Activated naive CD4-positive, alpha-beta T cell treated with anti-CD3 and anti-CD28 coated beads, Interleukin-2, amount 10 ng/mL, durations not matched to agents 7 days and 5 days (primary cell): ENCODE measurements around the gene GLP1R.

Experiments used
- CTCF ChIA-PET: fragments of 350-600 bp; sonication (Branson Sonifier 250); formaldehyde crosslinking; loops from one replicate; lab custom pipeline; 2021; ENCODE audit warnings: antibody characterized with exemption; lab: Charles Lee
- DNase-seq: peaks from one replicate; pipeline ENCODE4 v3.0.0-alpha.2; 2020
- H3K27ac Mint-ChIP-seq: one replicate; pipeline ENCODE4 v1.8.0; 2021; ENCODE audit warnings: mild to moderate bottlenecking, moderate library complexity, mixed read lengths
- H3K27me3 Mint-ChIP-seq: one replicate; pipeline ENCODE4 v1.8.0; 2021; ENCODE audit warnings: mild to moderate bottlenecking, mixed read lengths
- H3K36me3 Mint-ChIP-seq: one replicate; pipeline ENCODE4 v1.8.0; 2021; ENCODE audit warnings: mixed read lengths
- H3K4me1 Mint-ChIP-seq: one replicate; pipeline ENCODE4 v1.8.0; 2021; ENCODE audit warnings: mixed read lengths
- H3K4me3 Mint-ChIP-seq: one replicate; pipeline ENCODE4 v1.8.0; 2021; ENCODE audit warnings: mild to moderate bottlenecking, moderate library complexity, mixed read lengths
- H3K9me3 Mint-ChIP-seq: one replicate; pipeline ENCODE4 v1.8.0; 2021; ENCODE audit warnings: mixed read lengths

The GLP1R gene

GRCh38 chr6:39061588-39061987 lies 13.0 kb downstream of the GLP1R start:
- Mint-ChIP-seq H3K9me3 (no peaks in the 10 kb centered on the region), H3K27ac (peak overlapping the region; percentile 24), H3K4me1 (no peaks in the 10 kb centered on the region), H3K27me3 (peaks cover 38% of the 10 kb centered on the region), H3K36me3 (no peaks in the 10 kb centered on the region), H3K4me3 (no peak overlapping the region)
- CTCF ChIA-PET, result interaction anchor here (2.0 kb wide), 1 partner anchor 32 kb away, joined by 4 read pairs; no protein-coding TSS in a partner anchor
- DNase-seq, result no peak

DNA sequence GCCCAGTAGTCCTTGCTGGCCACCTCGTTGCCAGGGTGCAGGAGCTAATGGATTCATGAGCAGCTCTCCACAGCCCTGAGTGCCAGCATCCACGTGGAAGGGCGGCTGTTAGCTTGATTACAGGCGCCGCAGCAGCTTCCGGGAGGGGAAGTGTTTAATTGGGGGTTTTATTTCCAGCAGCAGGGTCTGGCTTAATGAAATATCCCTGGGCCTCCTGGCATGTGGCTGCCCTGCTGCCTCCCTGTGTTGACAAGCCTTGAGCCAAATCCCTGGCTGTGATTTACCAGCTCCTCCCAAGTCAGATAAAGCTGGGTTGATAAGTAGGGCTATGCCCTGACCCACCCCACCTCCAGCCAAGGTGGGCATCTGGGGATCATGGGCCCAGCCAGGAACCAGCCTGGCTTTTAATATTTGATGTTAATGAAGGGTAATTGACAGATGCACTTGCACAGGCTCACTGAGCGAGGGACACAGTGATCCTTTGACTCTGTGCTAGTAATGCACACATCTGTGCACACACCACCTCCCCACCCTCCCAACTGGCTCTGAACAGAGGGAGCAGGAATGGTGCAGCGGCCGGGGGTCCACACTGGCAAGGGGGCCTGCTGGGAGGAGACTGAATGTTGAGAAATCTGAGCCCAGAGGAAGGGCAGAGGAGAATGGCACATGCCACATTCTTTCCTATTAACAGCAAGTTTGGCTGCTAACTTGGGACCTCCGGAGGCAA lies 13.6 kb downstream of the GLP1R start:
- Mint-ChIP-seq H3K27ac (no peak overlapping the region), H3K9me3 (no peaks in the 10 kb centered on the region), H3K36me3 (no peaks in the 10 kb centered on the region), H3K4me1 (no peaks in the 10 kb centered on the region), H3K27me3 (peaks cover 39% of the 10 kb centered on the region), H3K4me3 (no peak overlapping the region)
- CTCF ChIA-PET, result interaction anchor here (0.6 to 2.0 kb wide), 2 partner anchors 33 to 74 kb away, joined by 3 to 4 read pairs; no protein-coding TSS in a partner anchor
- DNase-seq, result no peak

GRCh38 chr6:39063526-39063925 lies 14.9 kb downstream of the GLP1R start:
- Mint-ChIP-seq H3K4me1 (no peaks in the 10 kb centered on the region), H3K27ac (no peak overlapping the region), H3K27me3 (peaks cover 44% of the 10 kb centered on the region), H3K4me3 (no peak overlapping the region), H3K36me3 (no peaks in the 10 kb centered on the region), H3K9me3 (no peaks in the 10 kb centered on the region)
- CTCF ChIA-PET, result no interaction called here
- no peak for DNase-seq

GRCh38 chr6:39065561-39065960 lies 17.0 kb downstream of the GLP1R start:
- H3K9me3 Mint-ChIP-seq, result no peaks in the 10 kb centered on the region
- CTCF ChIA-PET, result interaction anchor here (1.1 kb wide), 1 partner anchor 67 kb away, joined by 3 read pairs; no protein-coding TSS in a partner anchor
- no peak overlapping the region for H3K27ac Mint-ChIP-seq
- no peak for DNase-seq
- no peaks in the 10 kb centered on the region for H3K4me1 Mint-ChIP-seq
- H3K4me3 Mint-ChIP-seq, result no peak overlapping the region
- peaks cover 38% of the 10 kb centered on the region for H3K27me3 Mint-ChIP-seq
- H3K36me3 Mint-ChIP-seq, result no peaks in the 10 kb centered on the region

DNA sequence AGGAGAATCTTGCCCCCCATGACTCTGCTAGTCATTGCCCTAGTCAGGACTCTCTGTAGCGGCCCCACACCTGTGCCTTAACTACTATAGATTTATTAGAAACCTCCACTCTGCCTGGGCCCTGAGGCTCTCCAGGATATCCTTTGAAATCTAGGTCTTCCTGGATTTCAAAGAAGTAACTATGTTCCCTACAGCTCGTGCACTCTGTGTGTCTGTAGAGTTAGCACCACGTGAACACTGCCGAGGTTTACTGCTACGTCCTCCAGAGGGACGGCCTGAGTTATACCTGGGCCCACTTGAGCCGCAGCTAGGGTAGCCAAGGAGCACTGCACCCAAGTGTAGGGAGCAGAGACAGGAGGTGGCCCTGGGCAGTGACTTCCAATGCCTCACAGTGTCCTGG lies 19.8 kb downstream of the GLP1R start:
- no peak overlapping the region for H3K27ac Mint-ChIP-seq
- no peaks in the 10 kb centered on the region for H3K36me3 Mint-ChIP-seq
- DNase-seq, result no peak
- no peaks in the 10 kb centered on the region for H3K4me1 Mint-ChIP-seq
- no peak overlapping the region for H3K4me3 Mint-ChIP-seq
- CTCF ChIA-PET, result no interaction called here
- H3K9me3 Mint-ChIP-seq, result no peaks in the 10 kb centered on the region
- peaks cover 25% of the 10 kb centered on the region for H3K27me3 Mint-ChIP-seq

DNA sequence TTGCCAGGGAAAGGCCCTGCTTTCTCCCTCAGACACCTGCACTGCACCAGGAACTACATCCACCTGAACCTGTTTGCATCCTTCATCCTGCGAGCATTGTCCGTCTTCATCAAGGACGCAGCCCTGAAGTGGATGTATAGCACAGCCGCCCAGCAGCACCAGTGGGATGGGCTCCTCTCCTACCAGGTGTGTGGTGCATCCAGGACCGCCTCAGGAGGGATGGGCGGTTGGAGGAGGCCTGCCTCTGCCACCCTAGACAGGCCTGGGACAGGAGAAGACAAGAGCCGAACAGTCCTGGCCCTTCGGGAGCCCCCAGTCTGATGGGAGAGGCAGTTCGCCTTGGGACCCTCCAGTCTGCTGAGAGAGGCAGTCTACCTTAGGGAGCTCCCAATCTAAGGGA lies 24.2 kb downstream of the GLP1R start:
- no peaks in the 10 kb centered on the region for H3K4me1 Mint-ChIP-seq
- no peak for DNase-seq
- CTCF ChIA-PET, result no interaction called here
- no peak overlapping the region for H3K4me3 Mint-ChIP-seq
- no peak overlapping the region for H3K27ac Mint-ChIP-seq
- peaks cover 5% of the 10 kb centered on the region for H3K27me3 Mint-ChIP-seq
- H3K9me3 Mint-ChIP-seq, result no peaks in the 10 kb centered on the region
- no peaks in the 10 kb centered on the region for H3K36me3 Mint-ChIP-seq

DNA sequence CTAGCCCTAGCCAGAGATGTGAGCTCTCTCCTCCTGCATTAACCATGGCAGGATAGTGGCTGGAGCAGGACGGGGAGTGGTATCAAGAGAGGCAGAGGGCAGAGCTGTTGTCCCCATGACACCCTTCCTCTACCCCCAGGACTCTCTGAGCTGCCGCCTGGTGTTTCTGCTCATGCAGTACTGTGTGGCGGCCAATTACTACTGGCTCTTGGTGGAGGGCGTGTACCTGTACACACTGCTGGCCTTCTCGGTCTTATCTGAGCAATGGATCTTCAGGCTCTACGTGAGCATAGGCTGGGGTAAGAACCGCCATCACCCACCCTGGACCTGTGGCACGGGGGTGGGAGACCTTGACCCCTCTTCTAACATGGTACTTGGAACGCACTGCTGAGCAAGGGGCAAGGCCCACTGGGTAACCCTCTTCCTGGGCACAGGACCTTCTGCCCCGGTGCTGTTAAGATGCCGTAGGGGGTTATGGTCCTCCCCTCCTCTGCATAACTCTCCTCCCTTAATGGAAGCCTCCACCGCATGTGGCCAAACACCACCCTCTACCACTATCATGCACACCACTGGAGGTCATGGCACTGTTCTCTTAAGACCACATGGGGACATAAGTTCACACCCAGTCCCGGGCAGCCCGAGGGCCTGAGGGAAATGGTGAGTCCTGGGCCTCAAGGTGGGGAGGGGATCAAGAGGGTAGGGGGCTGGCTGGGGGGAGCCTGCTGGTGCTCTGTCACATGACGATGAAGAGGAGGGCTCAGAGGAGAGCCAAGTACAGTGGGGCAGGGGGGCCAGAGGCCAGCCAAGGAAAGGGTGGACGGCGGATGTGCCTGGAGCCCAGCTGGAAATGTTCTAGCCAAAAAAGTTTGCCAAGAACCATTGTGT lies 25.1 kb downstream of the GLP1R start:
- H3K4me3 Mint-ChIP-seq, result no peak overlapping the region
- no peak for DNase-seq
- no peak overlapping the region for H3K27ac Mint-ChIP-seq
- no peaks in the 10 kb centered on the region for H3K9me3 Mint-ChIP-seq
- H3K27me3 Mint-ChIP-seq, result no peaks in the 10 kb centered on the region
- CTCF ChIA-PET, result no interaction called here
- H3K4me1 Mint-ChIP-seq, result no peaks in the 10 kb centered on the region
- H3K36me3 Mint-ChIP-seq, result no peaks in the 10 kb centered on the region

DNA sequence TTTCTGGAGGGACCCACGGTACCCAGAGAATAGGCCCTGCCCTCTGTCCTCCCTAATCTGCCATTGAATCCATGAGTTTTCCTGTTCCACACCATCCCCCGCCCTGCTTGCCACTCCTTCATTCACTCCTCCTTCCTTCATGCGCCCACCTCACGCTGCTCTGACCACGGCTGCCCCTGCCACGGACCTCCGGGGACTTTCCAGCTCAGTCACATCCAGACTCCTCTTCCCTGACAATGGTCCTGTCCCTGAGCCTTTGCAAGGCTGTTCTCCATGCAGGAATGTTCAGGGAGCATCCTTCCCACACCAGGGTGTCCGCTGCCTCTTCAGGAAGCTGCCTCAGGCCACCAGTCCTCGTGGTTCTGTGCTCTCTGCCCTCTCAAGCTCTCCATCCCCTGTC lies 25.9 kb downstream of the GLP1R start:
- Mint-ChIP-seq H3K27me3 (no peaks in the 10 kb centered on the region), H3K36me3 (no peaks in the 10 kb centered on the region), H3K4me1 (no peaks in the 10 kb centered on the region), H3K9me3 (no peaks in the 10 kb centered on the region), H3K4me3 (no peak overlapping the region), H3K27ac (no peak overlapping the region)
- CTCF ChIA-PET, result no interaction called here
- DNase-seq, result no peak

- Mint-ChIP-seq H3K4me1 (no peaks in the 10 kb centered on the region), H3K9me3 (no peaks in the 10 kb centered on the region), H3K4me3 (no peak overlapping the region), H3K36me3 (no peaks in the 10 kb centered on the region), H3K27ac (no peak overlapping the region), H3K27me3 (no peaks in the 10 kb centered on the region)
- no peak for DNase-seq
- CTCF ChIA-PET, result no interaction called here
Measured at GRCh38 chr6:39075010-39075686, 26.6 kb downstream of the GLP1R start.

- Mint-ChIP-seq H3K27me3 (no peaks in the 10 kb centered on the region), H3K27ac (no peak overlapping the region), H3K9me3 (no peaks in the 10 kb centered on the region), H3K4me1 (no peaks in the 10 kb centered on the region), H3K4me3 (no peak overlapping the region), H3K36me3 (no peaks in the 10 kb centered on the region)
- CTCF ChIA-PET, result no interaction called here
- DNase-seq, result no peak
Measured at GRCh38 chr6:39075807-39076622, 27.4 kb downstream of the GLP1R start.

DNA sequence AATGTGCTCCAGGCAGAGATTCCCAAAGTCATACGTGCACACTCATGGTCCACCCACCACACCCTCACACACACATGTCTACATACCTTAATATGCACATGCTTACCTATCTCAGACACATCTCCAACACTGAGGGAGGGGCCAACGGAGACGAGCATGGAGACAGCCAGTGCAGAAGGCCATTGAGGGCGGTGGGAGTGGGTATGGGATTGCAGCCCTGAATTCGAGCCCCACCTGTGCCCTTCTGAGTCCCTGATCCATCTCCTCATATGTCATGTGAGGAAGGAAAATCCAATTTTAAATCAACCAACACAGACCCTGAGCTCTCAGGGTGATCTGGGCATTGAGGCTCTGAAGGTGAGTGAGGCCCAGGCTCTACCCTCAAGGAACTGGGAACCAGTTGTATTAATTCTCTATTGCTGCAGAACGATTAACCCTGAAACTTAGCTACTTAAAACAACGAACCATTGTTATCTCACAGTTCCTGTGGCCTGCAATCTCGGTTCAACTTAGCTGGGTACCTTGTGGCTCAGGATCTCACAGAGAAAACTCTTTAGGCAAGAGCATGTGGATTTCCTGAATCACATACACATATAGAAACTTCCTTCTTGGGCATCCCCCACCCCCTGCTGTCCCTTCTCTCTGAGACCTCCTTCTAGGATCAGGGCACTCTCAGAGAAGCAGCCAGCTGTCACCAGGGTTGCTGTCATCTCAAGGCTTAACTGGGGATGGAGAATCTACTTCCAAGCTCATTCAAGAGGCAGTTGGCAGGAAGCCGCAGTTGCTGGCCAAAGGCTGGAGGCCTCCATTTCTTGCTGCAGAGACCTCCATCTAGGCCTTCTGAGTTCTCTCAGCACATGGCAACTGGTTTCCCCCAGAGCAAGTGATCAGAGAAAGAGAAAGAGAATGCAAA lies 28.3 kb downstream of the GLP1R start:
- Mint-ChIP-seq H3K4me3 (no peak overlapping the region), H3K36me3 (no peaks in the 10 kb centered on the region), H3K27me3 (no peaks in the 10 kb centered on the region), H3K27ac (no peak overlapping the region), H3K4me1 (no peaks in the 10 kb centered on the region), H3K9me3 (no peaks in the 10 kb centered on the region)
- CTCF ChIA-PET, result no interaction called here
- DNase-seq, result no peak

GRCh38 chr6:39077882-39078594 lies 29.5 kb downstream of the GLP1R start:
- Mint-ChIP-seq H3K4me3 (no peak overlapping the region), H3K9me3 (no peaks in the 10 kb centered on the region), H3K36me3 (no peaks in the 10 kb centered on the region), H3K27me3 (peaks cover 5% of the 10 kb centered on the region), H3K27ac (no peak overlapping the region), H3K4me1 (no peaks in the 10 kb centered on the region)
- DNase-seq, result no peak
- CTCF ChIA-PET, result interaction anchor here (0.9 kb wide), 1 partner anchor 11 kb away, joined by 3 read pairs; no protein-coding TSS in a partner anchor
